PC-3 (cell line): ENCODE measurements around the gene CELF6. TPM values are rescaled to one million over a fixed set of nuclear protein-coding genes. Genes with fewer than 3 reads are reported as not detected.

Experiments
- ATAC-seq: fragments of 200-7000 bp; cut with Tn5 transposase; 2 replicates; pipeline ENCODE4 v1.9.1; 2020; ENCODE audit warnings: mild to moderate bottlenecking, moderate library complexity
- BruUV-seq: library from RNA; stranded (reverse); fragments of 400-500 nt; replicated peaks from 2 replicates; lab custom pipeline; 2021; lab: Mats Ljungman, UMichigan
- CTCF ChIA-PET: fragments of 300-600 bp; sonication (Branson Sonifier 250); formaldehyde crosslinking; loops from one replicate; lab custom pipeline; 2022; ENCODE audit warnings: antibody characterized with exemption; lab: Charles Lee
- POLR2A ChIA-PET: fragments of 300-600 bp; sonication (Branson Sonifier 250); formaldehyde crosslinking; loops from one replicate; lab custom pipeline; 2022; ENCODE audit warnings: antibody characterized with exemption; ENCODE audit not compliant: unreplicated experiment; lab: Charles Lee
- DNase-seq: peaks from one replicate; pipeline ENCODE4 v3.0.0-alpha.2; 2015
- H2AFZ ChIP-seq: fragments of 300-600 bp; sonication (generic); 2 replicates; pipeline ENCODE4 v1.6.0; 2016; ENCODE audit warnings: antibody characterized with exemption, low read length
- H3F3A ChIP-seq: fragments of 300-600 bp; sonication (generic); one replicate; pipeline ENCODE4 v1.6.0; 2017; ENCODE audit warnings: antibody characterized with exemption, low read length, control low read depth, mild to moderate bottlenecking; ENCODE audit not compliant: unreplicated experiment
- H3K27ac ChIP-seq: fragments of 300-600 bp; sonication (generic); 2 replicates; pipeline ENCODE4 v1.5.1; 2016; ENCODE audit warnings: mild to moderate bottlenecking, low read length
- H3K27me3 ChIP-seq: fragments of 300-600 bp; sonication (generic); 2 replicates; pipeline ENCODE4 v1.6.1; 2016; ENCODE audit warnings: low read length, mixed read lengths
- H3K36me3 ChIP-seq: fragments of 300-600 bp; sonication (generic); 2 replicates; pipeline ENCODE4 v1.6.1; 2016; ENCODE audit warnings: low read depth, mixed run types, low read length, mixed read lengths
- H3K4me1 ChIP-seq: fragments of 300-600 bp; sonication (generic); 2 replicates; pipeline ENCODE4 v1.5.1; 2016; ENCODE audit warnings: low read length; ENCODE audit not compliant: insufficient read depth
- H3K4me2 ChIP-seq: fragments of 300-600 bp; sonication (generic); 2 replicates; pipeline ENCODE4 v1.6.0; 2016; ENCODE audit warnings: low read length
- H3K4me3 ChIP-seq: fragments of 300-600 bp; sonication (generic); 2 replicates; pipeline ENCODE4 v1.5.1; 2016; ENCODE audit warnings: mild to moderate bottlenecking, low read length, mixed read lengths
- H3K79me2 ChIP-seq: fragments of 300-600 bp; sonication (generic); 2 replicates; pipeline ENCODE4 v1.6.1; 2017; ENCODE audit warnings: low read length, mixed read lengths
- H3K9ac ChIP-seq: fragments of 300-600 bp; sonication (generic); 2 replicates; pipeline ENCODE4 v1.6.0; 2016; ENCODE audit warnings: mild to moderate bottlenecking, low read length
- H3K9me2 ChIP-seq: fragments of 300-600 bp; sonication (generic); replicated peaks from 2 replicates; pipeline ENCODE4 v1.6.1; 2016; ENCODE audit warnings: mixed run types, low read length, mixed read lengths
- H3K9me3 ChIP-seq: fragments of 300-600 bp; sonication (generic); 2 replicates; pipeline ENCODE4 v1.6.1; 2016; ENCODE audit warnings: low read length, mixed read lengths
- H4K20me1 ChIP-seq: fragments of 300-600 bp; sonication (generic); 2 replicates; pipeline ENCODE4 v1.6.1; 2016; ENCODE audit warnings: low read length, mixed read lengths
- EZH2 ChIP-seq: fragments of 300-600 bp; sonication (generic); IDR thresholded peaks from one replicate; pipeline ENCODE4 v1.6.1; 2017; ENCODE audit warnings: antibody characterized with exemption, mild to moderate bottlenecking, low read length; ENCODE audit not compliant: unreplicated experiment
- EZH2phosphoT487 ChIP-seq: fragments of 300-600 bp; sonication (generic); IDR thresholded peaks from 2 replicates; pipeline ENCODE4 v1.6.1; 2018; ENCODE audit warnings: mild to moderate bottlenecking, antibody characterized with exemption, low read length, borderline replicate concordance
- intact Hi-C: fragments of 100-400 bp; cut with micrococcal nuclease; formaldehyde crosslinking; loops from 2 replicates; pipeline ENCODE4 v1.9.0; 2023
- total RNA-seq: library from RNA; depleted of rRNA; stranded (reverse); fragments of >200 nt; gene quantifications from 2 replicates; pipeline ENCODE4 v1.2.3, GENCODE V29; 2014
- TF ChIP-seq, protein P1 (sequence below): fragments of 300-600 bp; sonication (generic); conservative IDR thresholded peaks from 2 replicates; pipeline ENCODE4 v1.5.1; 2017; ENCODE audit warnings: antibody characterized with exemption, low read depth, mild to moderate bottlenecking, low read length

CELF6 gene
- total RNA-seq, 1 experiment from 2014 or later: not detected

DNA sequence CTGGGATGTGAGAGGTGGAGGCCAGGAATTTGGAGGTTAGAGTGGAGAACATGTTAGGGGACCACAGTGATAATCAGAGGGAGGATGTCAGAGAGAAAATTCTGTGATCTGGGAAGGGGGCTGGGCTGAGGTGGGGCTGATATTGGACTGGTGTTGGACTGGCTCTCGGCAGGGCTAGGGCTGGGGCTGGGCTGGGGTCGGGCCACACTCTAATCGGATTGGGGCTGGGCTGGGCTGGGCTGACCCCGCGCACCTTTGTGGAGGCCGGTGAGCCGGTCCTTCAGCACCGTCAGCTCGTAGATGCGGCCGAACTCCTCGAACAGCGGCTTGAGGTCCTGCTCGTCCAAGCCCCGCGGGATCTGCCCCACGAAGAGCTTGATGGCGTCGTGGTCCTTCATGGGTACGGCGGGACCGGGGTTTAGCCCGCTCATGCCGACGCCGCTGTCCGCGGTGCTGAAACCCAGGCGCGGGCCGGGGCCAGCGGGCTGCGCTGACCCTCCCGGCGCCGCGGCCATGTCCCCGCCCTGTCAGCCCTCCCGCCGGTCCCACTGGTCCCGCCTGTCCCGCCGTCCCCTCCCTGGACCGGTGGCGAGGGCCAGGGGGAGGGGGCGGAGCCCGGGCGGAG, 485 bp downstream of the CELF6 start:
- H2AFZ ChIP-seq: no peak overlapping the region
- DNase-seq (peak; percentile 36), ATAC-seq (peak; percentile 83)
- ChIA-PET POLR2A (no interaction called here), CTCF (no interaction called here)
- H3K27ac ChIP-seq: no peak overlapping the region
- H3K4me1 ChIP-seq: no peaks in the 10 kb centered on the region
- H3K4me2 ChIP-seq: no peak overlapping the region
- H3K79me2 ChIP-seq: no peaks in the 10 kb centered on the region
- H3K4me3 ChIP-seq: no peak overlapping the region
- no TSS peak for BruUV-seq
- H3F3A ChIP-seq: no peaks in the 10 kb centered on the region
- no peaks in the 10 kb centered on the region for H4K20me1 ChIP-seq
- H3K36me3 ChIP-seq: no peaks in the 10 kb centered on the region
- TF ChIP-seq, protein P1, sequence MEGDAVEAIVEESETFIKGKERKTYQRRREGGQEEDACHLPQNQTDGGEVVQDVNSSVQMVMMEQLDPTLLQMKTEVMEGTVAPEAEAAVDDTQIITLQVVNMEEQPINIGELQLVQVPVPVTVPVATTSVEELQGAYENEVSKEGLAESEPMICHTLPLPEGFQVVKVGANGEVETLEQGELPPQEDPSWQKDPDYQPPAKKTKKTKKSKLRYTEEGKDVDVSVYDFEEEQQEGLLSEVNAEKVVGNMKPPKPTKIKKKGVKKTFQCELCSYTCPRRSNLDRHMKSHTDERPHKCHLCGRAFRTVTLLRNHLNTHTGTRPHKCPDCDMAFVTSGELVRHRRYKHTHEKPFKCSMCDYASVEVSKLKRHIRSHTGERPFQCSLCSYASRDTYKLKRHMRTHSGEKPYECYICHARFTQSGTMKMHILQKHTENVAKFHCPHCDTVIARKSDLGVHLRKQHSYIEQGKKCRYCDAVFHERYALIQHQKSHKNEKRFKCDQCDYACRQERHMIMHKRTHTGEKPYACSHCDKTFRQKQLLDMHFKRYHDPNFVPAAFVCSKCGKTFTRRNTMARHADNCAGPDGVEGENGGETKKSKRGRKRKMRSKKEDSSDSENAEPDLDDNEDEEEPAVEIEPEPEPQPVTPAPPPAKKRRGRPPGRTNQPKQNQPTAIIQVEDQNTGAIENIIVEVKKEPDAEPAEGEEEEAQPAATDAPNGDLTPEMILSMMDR: no peak
- TF ChIP-seq EZH2phosphoT487 (no peak), EZH2 (no peak)
- peaks cover 4% of the 10 kb centered on the region; the same call in 1 of the 2 replicates for H3K27me3 ChIP-seq
- H3K9me3 ChIP-seq: no peaks in the 10 kb centered on the region
- intact Hi-C loops: no loop called here
- no peaks in the 10 kb centered on the region for H3K9me2 ChIP-seq
- H3K9ac ChIP-seq: no peak overlapping the region

DNA sequence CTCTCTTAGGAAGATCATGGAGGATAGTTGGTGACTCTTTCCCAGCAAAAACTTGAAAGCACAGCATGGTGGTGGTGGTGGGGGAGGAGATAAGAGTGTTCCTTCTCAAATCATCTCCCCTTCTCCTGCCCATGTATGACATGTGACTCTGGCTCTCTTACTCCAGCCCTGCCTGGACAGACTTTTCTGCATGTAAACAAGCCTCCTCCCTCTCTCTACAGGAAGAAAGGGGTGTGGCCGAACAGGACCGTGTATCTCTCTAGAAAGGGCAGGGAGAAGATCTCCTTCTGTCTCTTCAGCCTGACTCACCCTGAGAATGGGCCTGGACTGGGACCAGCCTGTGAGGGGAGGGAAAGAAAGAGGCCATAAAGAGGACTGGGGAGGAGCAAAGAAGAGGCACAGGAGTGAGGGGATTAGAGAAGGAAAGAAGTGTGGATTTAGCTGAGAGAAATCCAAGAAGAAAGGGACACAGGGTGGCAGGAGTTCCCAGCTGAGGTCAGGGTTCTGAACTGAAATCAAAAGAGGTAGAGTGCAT, 1.5 kb downstream of the CELF6 start:
- no peaks in the 10 kb centered on the region for H3K36me3 ChIP-seq
- H3F3A ChIP-seq: no peaks in the 10 kb centered on the region
- ChIA-PET POLR2A (no interaction called here), CTCF (no interaction called here)
- no peak for ATAC-seq
- intact Hi-C loops: no loop called here
- no peak overlapping the region for H2AFZ ChIP-seq
- no peak overlapping the region for H3K4me2 ChIP-seq
- BruUV-seq: no TSS peak
- no peaks in the 10 kb centered on the region for H3K9me3 ChIP-seq
- H4K20me1 ChIP-seq: no peaks in the 10 kb centered on the region
- no peak overlapping the region for H3K27ac ChIP-seq
- H3K79me2 ChIP-seq: no peaks in the 10 kb centered on the region
- TF ChIP-seq, protein P1: no peak
- TF ChIP-seq EZH2phosphoT487: no peak
- no peak for TF ChIP-seq EZH2
- no peaks in the 10 kb centered on the region for H3K4me1 ChIP-seq
- no peaks in the 10 kb centered on the region for H3K9me2 ChIP-seq
- H3K4me3 ChIP-seq: no peak overlapping the region
- peaks cover 4% of the 10 kb centered on the region; the same call in 1 of the 2 replicates for H3K27me3 ChIP-seq
- H3K9ac ChIP-seq: no peak overlapping the region
- no peak for DNase-seq
